Fibroblast of skin of back (primary cell): ENCODE results near the gene ZNF408.

Experiments used
- DNase-seq: peaks from one replicate; pipeline ENCODE4 v3.0.0-alpha.2; 2013

ZNF408 gene

GRCh38 chr11:46676436-46677158, 24.2 kb upstream of the ZNF408 start:
- DNase-seq: no peak

GRCh38 chr11:46677169-46677568, 23.7 kb upstream of the ZNF408 start:
- no peak for DNase-seq

- DNase-seq: peak; percentile 12
Observed at GRCh38 chr11:46677991-46678740, 22.7 kb upstream of the ZNF408 start.

GRCh38 chr11:46678741-46679130, 22.1 kb upstream of the ZNF408 start:
- DNase-seq: no peak

- DNase-seq: no peak
Observed at GRCh38 chr11:46679241-46680163, 21.3 kb upstream of the ZNF408 start.

- DNase-seq: no peak
Observed at GRCh38 chr11:46680164-46680760, 20.6 kb upstream of the ZNF408 start.

- no peak for DNase-seq
Observed at GRCh38 chr11:46680815-46681214, 20.0 kb upstream of the ZNF408 start.

- no peak for DNase-seq
Observed at GRCh38 chr11:46681814-46682213, 19.0 kb upstream of the ZNF408 start.

- no peak for DNase-seq
Observed at GRCh38 chr11:46682773-46683752, 17.8 kb upstream of the ZNF408 start.

GRCh38 chr11:46684367-46684766, 16.5 kb upstream of the ZNF408 start:
- DNase-seq: no peak

- no peak for DNase-seq
Observed at GRCh38 chr11:46686886-46687795, 13.7 kb upstream of the ZNF408 start.

GRCh38 chr11:46690702-46691101, 10.1 kb upstream of the ZNF408 start:
- DNase-seq: no peak

GRCh38 chr11:46692450-46692849, 8.4 kb upstream of the ZNF408 start:
- DNase-seq: peak; percentile 40

GRCh38 chr11:46693597-46694012, 7.2 kb upstream of the ZNF408 start:
- DNase-seq: peak; percentile 56

- DNase-seq: no peak
Observed at GRCh38 chr11:46694072-46694471, 6.8 kb upstream of the ZNF408 start.

GRCh38 chr11:46694607-46695006, 6.2 kb upstream of the ZNF408 start:
- DNase-seq: no peak

GRCh38 chr11:46695345-46696211, 5.3 kb upstream of the ZNF408 start:
- DNase-seq: no peak

GRCh38 chr11:46696212-46696558, 4.6 kb upstream of the ZNF408 start:
- DNase-seq: no peak

- DNase-seq: peak; percentile 78
Observed at GRCh38 chr11:46697303-46697702, 3.5 kb upstream of the ZNF408 start.
